ENCODE results near the gene TERC. TPM values are rescaled to one million over a fixed set of nuclear protein-coding genes. Genes with fewer than 3 reads are reported as not detected.

TERC gene
- total and polyA plus RNA-seq, 10 of the 15 experiments (the other 5 are each of a cell fraction or from before 2014, with no cell fraction given): 0.43 to 125 (median 6.2) TPM; not detected in 4

DNA sequence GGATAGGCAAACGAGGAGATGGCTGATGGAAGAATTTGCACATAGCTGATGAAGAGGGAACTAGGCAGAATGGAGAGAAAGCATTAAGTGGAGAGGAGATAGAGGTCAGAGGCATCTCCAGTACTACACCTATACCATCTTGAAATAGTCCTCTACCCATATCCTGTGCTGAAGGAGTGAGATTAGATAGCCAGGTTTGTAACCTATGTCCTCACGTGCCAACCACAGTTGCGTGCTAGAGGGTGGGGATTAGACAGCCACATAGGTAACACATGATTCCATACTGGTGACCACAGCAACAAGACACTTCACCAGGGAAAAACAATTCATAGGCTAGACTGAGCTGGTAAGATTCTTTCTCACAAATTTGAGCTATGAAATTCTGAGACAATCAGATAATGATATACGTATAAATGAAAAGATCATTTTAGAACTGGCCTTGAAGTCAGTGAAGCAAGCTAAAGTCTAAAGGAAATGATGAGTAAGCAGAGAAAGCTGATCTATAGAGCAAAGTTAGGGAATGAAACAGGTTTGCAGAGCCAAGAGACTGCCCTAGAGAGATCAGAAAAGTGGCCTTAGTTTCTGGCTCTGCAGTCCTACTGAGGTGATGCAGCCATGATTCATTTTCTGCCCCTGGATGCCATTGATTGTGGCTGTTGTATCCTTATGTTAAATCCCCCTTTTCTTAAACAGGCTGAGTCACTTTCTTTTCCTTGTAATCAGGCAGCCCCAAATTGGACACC is 26.0 kb upstream of the TERC start:
- WGBS (ENCODE audit: insufficient coverage, insufficient replicate concordance, low lambda C conversion rate, missing lambda C conversion rate): 78% methylated on average over 4 of the region's 4 CpGs
- H3K79me2 ChIP-seq (ENCODE audit: control insufficient read depth, insufficient read depth, low read length): no peaks in the 10 kb centered on the region
- H3K27me3 ChIP-seq (replicated peaks in 1 of 2; ENCODE audit: control insufficient read depth in 2 of 2, insufficient read depth in 2 of 2, low read length in 1 of 2): no peaks in the 10 kb centered on the region
- no peak overlapping the region for H3K4me2 ChIP-seq (ENCODE audit: control insufficient read depth, insufficient read depth)
- ATAC-seq: no peak
- FAIRE-seq: no peak
- ChIA-PET RAD21 (ENCODE audit: unreplicated experiment) (no interaction called here), POLR2A (interaction anchor here (1.0 kb wide), 1 partner anchor 17 kb away, joined by 4 read pairs; the partner anchor contains the start of gene MYNN), SMC1A (ENCODE audit: uncharacterized antibody, unreplicated experiment) (interaction anchor here (0.6 to 1.5 kb wide), 2 partner anchors 19 to 20 kb away, joined by 3 read pairs; no protein-coding TSS in a partner anchor), CTCF (interaction anchor here (0.8 kb wide), 1 partner anchor 8 kb away, joined by 3 read pairs; no protein-coding TSS in a partner anchor)
- no peak overlapping the region for H3K9ac ChIP-seq (ENCODE audit: control insufficient read depth, insufficient read depth, low read length)
- H4K20me1 ChIP-seq (ENCODE audit: control insufficient read depth, insufficient read depth): no peaks in the 10 kb centered on the region
- no peaks in the 10 kb centered on the region for H3K4me1 ChIP-seq (ENCODE audit: control insufficient read depth, insufficient read depth, low read length)
- no peak overlapping the region for H3K4me3 ChIP-seq
- H3K36me3 ChIP-seq (ENCODE audit: control insufficient read depth in 2 of 2, insufficient read depth in 2 of 2, low read length in 1 of 2): peaks cover 0 to 18% of the 10 kb centered on the region in 2 experiments; a peak in 2 of 4 replicates
- no TSS peak for BruUV-seq (replicated peaks)
- H3K27ac ChIP-seq (ENCODE audit: control insufficient read depth, insufficient read depth): no peak overlapping the region
- H2AFZ ChIP-seq (ENCODE audit: control insufficient read depth, low read depth, low read length): no peak overlapping the region
- TF ChIP-seq EP300 (IDR thresholded peaks at IDR 0.05; ENCODE audit: borderline replicate concordance in 1 of 2, control insufficient read depth in 1 of 2, low read depth in 2 of 2, low read length in 2 of 2) (no peak), BCL11A (IDR thresholded peaks at IDR 0.05; ENCODE audit: low read depth, low read length) (no peak), RFX5 (IDR thresholded peaks at IDR 0.05; ENCODE audit: low read depth, low read length) (no peak), ZNF687 (IDR thresholded peaks at IDR 0.05) (no peak), ZZZ3 (IDR thresholded peaks at IDR 0.05; ENCODE audit: control insufficient read depth, insufficient read length, low read depth) (no peak), RBBP5 (conservative IDR thresholded peaks at IDR 0.05) (no peak)
- DNase-seq (ENCODE audit: low read depth, low spot score): no peak
- H3K9me3 ChIP-seq (replicated peaks; ENCODE audit: control insufficient read depth, insufficient read depth, low read length): no peaks in the 10 kb centered on the region
- in situ Hi-C loops (cut with MboI): no loop called here
- intact Hi-C loops (cut with micrococcal nuclease; ENCODE audit: unreplicated experiment): no loop called here

All from GM12878 (cell line).